ENCODE measurements around the gene SCD.

The SCD gene

GRCh38 chr10:100347568-100348195, 649 bp downstream of the SCD start:
- no peak for DNase-seq (ENCODE audit: extremely low read depth, insufficient read length)
- no peak for TF ChIP-seq CTCF (IDR thresholded peaks at IDR 0.05; ENCODE audit: insufficient read depth, low read length, poor library complexity, severe bottlenecking)
- H3K36me3 ChIP-seq (ENCODE audit: control insufficient read depth, insufficient read depth, low read length): peaks cover 24% of the 10 kb centered on the region

GRCh38 chr10:100348389-100348927, 1.4 kb downstream of the SCD start:
- peak overlapping the region; percentile 89 for H3K4me3 ChIP-seq (replicated peaks; ENCODE audit: low read depth, low read length)
- H3K36me3 ChIP-seq (ENCODE audit: control insufficient read depth, insufficient read depth, low read length): peaks cover 27% of the 10 kb centered on the region
- DNase-seq (ENCODE audit: extremely low read depth, insufficient read length): no peak
- no peaks in the 10 kb centered on the region for H3K27me3 ChIP-seq (replicated peaks; ENCODE audit: control insufficient read depth, insufficient read depth, low read length)
- TF ChIP-seq CTCF (IDR thresholded peaks at IDR 0.05; ENCODE audit: insufficient read depth, low read length, poor library complexity, severe bottlenecking): no peak

More at GRCh38 chr10:100347568-100348195, 649 bp downstream of the SCD start:
- Histone ChIP-seq H3K27me3 (replicated peaks; ENCODE audit: control insufficient read depth, insufficient read depth, low read length) (no peaks in the 10 kb centered on the region), H3K4me3 (replicated peaks; ENCODE audit: low read depth, low read length) (peak overlapping the region; percentile 89)

DNA sequence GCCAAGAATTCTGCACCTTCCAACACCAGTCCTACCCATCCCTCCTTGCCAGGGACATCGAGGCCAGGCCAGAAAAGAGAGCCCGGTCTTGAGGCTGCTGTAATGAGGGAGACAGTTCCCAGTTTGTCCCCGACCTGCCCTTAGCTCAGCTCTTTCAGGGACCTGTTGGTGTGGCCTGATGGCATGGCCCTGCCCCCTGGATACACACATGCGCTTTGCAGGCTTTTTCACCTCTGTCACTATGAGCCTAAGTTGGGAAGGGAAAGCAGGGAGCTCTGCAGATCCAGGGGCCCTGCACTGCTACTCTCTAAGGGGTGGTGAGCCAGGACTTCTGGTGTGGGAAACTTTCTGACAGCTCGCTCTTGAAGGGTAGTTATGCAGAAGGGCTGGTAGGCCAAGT, 2.1 kb downstream of the SCD start:
- Histone ChIP-seq H3K36me3 (ENCODE audit: control insufficient read depth, insufficient read depth, low read length) (peaks cover 30% of the 10 kb centered on the region), H3K27me3 (replicated peaks; ENCODE audit: control insufficient read depth, insufficient read depth, low read length) (no peaks in the 10 kb centered on the region), H3K4me3 (replicated peaks; ENCODE audit: low read depth, low read length) (peak overlapping the region; percentile 89)
- no peak for TF ChIP-seq CTCF (IDR thresholded peaks at IDR 0.05; ENCODE audit: insufficient read depth, low read length, poor library complexity, severe bottlenecking)
- no peak for DNase-seq (ENCODE audit: extremely low read depth, insufficient read length)

GRCh38 chr10:100349672-100350071, 2.6 kb downstream of the SCD start:
- no peak for DNase-seq (ENCODE audit: extremely low read depth, insufficient read length)
- H3K27me3 ChIP-seq (replicated peaks; ENCODE audit: control insufficient read depth, insufficient read depth, low read length): no peaks in the 10 kb centered on the region
- TF ChIP-seq CTCF (IDR thresholded peaks at IDR 0.05; ENCODE audit: insufficient read depth, low read length, poor library complexity, severe bottlenecking): no peak
- peaks cover 32% of the 10 kb centered on the region for H3K36me3 ChIP-seq (ENCODE audit: control insufficient read depth, insufficient read depth, low read length)
- H3K4me3 ChIP-seq (replicated peaks; ENCODE audit: low read depth, low read length): peak overlapping the region; percentile 89

DNA sequence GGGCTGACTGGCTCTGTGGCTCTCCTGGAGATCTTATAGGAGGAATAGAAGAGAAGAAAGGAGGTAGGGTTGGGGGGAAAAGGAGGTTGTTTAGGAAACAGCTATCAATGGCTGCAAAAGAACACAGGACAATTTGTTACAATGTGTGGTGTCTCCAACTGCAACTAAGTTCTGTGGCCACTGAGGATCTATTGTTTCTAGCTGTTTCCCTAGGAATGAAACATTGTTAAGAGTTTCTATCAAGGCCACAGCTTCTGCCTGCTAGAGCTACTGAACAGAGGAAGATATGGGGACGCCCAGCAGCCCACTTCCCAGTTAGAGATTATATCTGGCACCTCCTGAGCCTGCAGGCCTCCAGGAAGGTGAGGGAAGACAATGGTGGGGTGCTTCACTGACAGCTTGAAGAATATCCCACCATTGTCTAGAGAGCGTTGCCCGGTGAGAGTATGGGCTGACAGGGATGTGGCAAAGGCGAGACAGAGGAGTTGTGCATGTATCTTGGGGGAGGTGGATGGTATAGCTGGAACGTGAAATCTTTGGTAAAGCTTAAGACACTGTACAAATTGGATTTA, 4.0 kb downstream of the SCD start:
- Histone ChIP-seq H3K4me3 (replicated peaks; ENCODE audit: low read depth, low read length) (no peak overlapping the region), H3K27me3 (replicated peaks; ENCODE audit: control insufficient read depth, insufficient read depth, low read length) (no peaks in the 10 kb centered on the region), H3K36me3 (ENCODE audit: control insufficient read depth, insufficient read depth, low read length) (peaks cover 38% of the 10 kb centered on the region)
- DNase-seq (ENCODE audit: extremely low read depth, insufficient read length): no peak
- TF ChIP-seq CTCF (IDR thresholded peaks at IDR 0.05; ENCODE audit: insufficient read depth, low read length, poor library complexity, severe bottlenecking): no peak

All from GM06990 (cell line).